HL-60/S4 (cell line): ENCODE data around the gene CSRP1.

Experiments
- in situ Hi-C: fragments of 300-500 bp; cut with MboI; formaldehyde crosslinking; loops from 2 replicates; pipeline ENCODE4 v1.14.3; 2022; ENCODE audit warnings: low sequenced_read_pairs

CSRP1 gene

DNA sequence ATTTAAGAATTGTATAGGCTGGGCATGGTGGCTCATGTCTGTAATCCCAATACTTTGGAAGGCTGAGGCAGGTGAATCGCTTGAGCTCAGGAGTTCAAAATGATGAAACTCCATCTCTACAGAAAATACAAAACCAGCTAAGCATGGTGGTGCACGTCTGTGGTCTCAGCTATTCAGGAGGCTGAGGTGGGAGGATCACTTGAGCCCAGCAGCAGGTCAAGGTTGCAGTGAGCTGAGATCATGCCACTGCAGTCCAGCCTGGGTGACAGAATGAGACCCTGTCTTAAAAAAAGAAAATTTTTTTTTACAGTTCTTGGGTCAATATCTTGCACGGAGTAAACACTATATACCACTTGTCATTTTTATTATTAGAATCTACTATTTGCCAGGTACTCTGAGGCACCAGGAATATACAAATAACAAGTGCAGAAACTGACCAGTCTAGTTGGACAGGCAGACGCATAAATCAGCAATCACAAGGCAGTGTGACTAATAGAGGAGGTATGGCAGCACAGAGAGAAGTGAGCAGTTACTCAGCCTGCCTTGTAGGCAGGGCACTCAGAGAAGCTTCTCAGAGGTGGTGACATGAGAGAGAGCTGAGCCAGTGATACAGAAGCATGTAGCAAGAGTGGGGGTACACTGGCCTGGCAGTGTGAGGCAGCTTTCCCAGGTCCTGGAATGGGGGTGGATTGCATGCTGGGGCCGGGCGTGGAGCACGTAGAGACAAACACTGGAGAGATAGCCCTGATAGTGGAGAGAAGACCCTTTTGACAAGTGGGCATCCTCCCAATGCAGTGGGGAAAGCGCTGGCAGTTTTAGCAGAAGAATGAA lies 45.9 kb downstream of the CSRP1 start:
- in situ Hi-C loops = no loop called here

DNA sequence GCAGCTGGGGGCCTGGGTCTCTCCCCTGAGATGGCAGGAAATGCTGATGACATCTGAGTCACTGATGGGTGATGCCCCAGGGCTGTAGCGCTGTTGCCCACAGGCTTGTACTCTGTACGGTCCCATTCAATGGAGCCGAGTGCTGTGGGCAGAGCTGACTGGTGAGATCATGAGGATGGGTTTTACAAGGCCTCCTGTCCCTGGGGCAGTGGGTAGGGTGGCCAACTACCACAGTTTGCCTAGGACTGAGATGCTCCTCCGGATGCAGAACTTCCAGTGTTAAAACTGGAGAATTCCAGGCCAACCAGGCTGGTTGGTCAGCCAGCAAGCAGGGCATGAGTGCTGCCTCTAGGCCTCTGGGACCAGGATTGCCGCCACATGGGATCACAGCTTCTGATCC lies 47.1 kb downstream of the CSRP1 start:
- in situ Hi-C loops = no loop called here

DNA sequence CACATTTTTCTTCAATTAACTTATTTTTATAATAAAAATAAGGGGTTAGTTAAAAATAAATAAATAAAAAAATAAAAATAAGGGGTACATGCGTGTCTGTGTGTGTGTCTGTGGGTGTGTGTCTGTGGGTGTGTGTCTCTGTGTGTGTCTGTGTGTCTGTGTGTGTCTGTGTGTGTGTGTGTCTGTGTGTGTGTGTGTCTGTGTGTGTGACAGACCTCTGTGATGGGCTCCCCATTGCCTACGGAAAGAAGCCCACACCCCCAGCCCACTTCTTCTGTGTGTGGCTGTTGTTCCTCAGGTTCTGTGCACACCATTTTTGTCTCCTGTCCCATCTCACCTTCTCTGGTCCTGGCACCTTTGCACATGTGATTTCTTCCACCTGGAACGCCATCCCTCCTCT lies 47.9 kb downstream of the CSRP1 start:
- in situ Hi-C loops = no loop called here

DNA sequence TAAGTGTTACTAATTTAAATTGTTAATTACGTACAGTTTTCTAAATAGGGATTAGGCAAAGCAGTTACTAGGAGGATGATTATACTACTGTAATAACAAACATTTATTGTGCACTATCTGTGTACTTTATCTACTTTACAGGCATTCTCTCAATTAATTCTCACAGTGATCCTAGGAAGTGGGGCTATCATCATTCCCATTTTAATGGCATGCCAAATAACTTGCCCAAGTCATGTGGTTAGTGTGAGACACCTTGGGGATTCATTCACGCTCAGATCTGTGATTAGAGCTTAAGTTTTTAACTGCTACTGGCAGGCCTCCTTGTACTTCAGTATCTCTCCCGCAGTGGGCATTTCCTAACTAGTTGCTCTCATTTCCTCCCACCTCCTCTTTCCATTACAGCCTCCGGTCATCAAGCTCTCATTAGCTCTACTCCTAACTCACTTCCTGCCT lies 49.4 kb downstream of the CSRP1 start:
- in situ Hi-C loops = no loop called here

DNA sequence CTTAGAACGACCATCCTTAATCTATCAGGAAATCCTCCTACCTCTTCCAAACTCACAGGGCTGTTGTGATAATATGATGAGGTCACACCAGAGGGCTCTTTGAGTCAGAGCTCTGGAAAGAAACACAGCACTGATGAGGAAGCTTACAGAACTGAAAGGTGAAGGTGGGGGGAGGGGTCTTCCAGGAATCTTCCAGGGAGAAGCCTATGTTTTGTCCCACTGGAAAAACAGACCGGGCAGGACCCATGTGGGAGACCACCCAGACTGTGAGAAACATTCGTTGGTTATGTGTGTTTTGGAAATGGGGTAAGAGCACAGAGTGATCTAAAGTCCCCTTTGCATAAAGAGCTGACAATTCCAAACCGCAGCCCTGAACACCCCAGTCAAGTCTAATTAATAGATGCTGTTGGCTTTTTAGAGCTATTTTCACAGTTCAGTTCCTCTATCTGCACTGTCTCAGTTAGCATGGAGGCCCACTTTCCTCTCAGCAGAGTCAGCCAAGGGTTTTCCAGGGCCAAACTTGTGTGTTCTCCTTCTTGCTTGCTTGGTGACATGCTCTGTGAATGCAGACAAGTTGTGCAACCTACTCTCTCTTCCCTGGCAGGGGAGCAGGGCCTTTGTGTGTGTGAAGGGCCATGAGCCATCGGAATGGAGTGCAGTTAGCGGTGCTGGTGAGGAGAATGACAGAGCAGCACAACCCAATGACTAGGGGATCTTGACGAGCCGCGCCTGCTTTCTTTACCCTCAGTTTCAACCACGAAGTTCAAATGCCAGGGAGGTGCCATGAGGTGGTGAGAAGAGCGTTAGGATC lies 50.2 kb downstream of the CSRP1 start:
- in situ Hi-C loops = no loop called here

DNA sequence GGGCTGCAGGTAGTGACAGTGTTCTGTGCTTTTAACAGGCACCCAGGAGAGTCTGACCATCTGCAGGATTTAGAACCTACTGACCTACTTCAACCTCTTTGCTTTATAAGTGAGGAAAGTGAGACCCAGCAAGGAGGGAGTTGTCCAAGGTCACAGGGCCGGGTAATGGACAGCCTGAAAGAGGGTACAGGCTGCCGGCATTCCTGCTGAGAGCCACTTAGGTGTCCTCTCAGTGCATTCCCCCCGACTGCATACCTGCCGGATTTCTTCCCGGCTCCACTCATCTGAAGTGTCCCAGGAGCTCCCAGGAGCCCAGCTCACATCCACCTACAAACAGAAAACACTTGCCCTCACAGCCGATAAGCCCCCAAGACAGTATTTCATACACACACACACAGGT lies 51.8 kb downstream of the CSRP1 start:
- in situ Hi-C loops = no loop called here

DNA sequence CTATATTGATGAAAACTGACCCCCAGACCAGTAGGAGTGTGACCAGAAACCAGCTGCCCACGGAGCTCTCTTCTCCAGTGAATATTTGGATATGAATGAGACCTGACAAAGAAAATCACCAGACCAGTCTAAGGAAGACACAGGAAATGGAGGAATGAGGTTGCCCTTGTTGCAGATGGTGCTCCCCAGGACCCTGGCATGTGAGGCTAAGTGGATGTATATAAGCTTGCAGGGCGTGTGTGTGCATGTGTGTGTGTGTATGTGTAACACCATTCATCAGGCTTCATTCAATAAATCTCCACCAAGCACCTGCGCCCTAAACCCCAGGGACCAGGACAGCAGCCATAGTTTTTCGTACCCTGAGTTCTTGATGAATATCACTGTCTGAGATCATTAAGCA lies 52.3 kb downstream of the CSRP1 start:
- in situ Hi-C loops = no loop called here

DNA sequence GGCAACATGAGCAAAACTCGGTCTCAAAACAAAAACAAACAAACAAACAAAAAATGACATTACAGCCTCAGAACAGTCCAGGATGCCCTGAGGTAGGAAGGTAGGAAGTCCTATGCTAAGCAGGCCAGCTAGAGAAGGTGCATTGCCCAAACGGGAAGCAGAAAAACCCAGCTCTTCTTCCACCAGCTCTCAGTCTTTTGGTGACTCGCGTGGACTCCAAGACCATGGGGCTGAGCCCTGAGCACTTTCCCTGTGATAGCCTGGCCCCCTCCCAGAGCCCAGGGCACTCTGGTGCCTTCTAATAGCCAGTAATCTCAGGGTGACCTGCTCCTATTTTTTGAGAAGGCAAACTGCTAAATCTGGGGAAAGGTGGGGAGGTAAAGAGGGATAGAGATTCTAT lies 54.1 kb downstream of the CSRP1 start:
- in situ Hi-C loops = no loop called here

DNA sequence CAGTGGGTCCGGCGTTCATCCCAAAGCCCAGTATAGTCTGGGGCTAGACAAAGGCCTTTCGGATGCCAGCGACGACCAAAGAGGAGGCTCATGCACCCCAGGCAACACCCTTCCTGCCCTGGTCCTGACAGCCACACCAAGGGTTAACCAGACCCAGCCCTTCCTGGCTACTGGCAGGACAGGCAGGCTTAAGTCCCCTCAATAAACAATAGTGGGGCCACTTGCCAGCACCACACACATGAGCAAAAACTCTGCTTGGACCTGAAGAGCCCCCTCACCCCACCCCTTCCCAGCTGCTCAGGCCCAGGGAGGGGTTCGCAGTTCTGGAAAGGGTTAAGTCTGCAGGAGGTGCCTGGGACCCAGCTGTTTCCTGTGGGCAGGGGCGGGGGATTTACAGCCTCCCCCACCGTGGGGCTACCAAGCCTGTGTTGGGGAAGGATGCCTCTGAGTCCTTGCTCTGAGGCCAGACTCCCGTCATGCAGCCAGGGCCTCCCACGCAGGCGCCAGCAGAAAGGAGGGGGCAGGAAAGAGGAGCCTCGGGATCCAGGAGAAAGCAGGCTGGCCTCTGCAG lies 56.1 kb downstream of the CSRP1 start:
- in situ Hi-C loops = no loop called here

DNA sequence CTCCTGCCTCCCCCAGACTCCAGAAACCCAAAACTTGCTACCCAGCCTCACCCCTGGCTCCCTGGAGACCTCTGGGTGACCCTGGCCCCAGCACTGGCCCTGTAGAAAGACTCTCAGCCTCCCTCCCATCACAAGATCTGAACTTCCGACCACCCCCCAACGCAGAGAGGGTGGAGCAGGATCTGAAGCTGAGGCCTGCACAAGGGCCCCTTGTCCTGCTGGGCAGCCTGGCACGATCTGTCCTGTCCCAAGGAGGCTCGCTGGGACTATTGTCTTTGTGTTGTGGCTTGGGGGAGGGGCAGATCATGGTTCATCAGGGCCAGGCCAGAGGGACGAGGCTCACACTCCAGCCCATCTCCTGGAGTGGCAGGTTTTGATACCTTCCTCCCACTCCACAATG lies 57.9 kb downstream of the CSRP1 start:
- in situ Hi-C loops = no loop called here

DNA sequence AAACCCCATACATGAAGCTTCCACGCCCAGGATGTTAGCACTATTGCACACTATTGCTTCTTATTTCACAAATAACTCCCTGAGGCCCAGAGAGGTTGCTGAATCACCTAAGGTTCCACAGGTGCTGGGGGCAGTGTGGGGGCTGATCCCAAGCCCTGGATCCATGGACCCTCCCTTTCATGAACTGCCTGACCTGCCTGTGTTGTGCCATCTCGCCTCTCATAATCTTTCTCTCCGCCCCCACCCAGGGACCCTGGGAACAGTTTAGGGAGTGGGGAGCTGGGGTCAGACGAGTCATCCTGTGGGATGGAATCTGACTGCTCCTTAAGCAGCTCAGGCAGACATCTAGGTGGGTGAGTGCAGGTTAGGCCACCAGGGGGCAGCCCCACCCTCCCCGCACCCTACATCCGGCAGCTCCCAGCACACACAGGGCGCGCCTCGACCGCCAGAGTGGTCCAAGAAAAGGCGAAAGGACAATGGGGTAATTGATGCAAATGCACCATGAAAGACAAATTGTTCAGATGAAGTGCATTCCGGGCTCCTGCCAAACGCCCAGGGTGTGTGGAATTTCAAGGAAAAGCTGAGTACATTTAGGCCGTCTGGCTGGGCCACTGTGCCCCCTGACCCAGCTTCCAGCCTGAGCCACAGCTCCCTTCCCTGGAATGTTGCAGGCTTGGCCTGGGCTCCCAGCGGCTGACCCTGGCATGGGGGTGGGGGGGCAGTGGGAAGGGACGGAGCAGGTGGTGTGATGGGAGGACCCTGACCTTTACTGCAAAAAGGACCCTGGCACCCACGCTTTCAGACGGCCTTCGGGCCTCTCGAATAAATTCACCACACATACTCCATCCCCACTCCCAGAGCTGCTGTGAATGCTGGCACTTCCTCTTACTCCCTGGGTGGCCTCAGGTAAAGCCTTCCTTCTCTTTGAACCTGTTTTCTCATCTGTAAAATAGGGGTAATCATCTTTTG lies 58.7 kb downstream of the CSRP1 start:
- in situ Hi-C loops = no loop called here

DNA sequence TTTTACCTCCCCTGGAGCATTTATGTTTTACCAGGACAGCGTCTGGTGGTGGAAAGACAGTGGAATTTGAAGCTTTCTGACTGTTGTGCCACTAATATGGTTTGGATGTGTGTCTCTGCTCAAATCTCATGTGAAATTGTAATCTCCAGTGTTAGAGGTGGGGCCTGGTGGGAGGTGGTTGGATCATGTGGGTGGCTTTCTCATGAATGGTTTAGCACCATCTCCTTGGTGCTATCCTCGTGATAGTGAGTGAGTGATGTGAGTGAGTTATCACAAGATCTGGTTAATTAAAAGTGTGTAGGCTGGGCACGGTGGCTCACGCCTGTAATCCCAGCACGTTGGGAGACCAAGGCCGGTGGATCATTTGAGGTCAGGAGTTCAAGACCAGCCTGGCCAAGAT lies 61.6 kb downstream of the CSRP1 start:
- in situ Hi-C loops = no loop called here

DNA sequence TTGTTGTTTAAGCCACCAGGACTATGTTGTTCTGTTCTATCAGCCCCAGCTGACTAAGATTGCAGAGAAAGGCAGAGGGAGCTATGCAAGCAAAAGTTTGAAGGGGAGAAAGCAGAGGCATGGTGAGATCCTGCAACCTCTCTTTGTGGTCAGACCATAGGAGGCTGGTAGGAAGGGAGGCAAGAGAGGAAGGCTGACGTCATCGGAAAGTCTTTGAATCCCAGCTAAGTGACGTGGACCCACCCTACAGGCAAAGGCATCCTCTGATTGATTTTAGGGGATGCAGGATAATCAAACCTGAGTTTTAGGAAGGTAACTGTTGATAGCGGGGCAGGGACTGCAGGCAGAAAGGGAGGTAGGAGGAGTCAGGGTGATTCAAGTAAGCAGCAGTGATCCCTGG lies 62.1 kb downstream of the CSRP1 start:
- in situ Hi-C loops = no loop called here

DNA sequence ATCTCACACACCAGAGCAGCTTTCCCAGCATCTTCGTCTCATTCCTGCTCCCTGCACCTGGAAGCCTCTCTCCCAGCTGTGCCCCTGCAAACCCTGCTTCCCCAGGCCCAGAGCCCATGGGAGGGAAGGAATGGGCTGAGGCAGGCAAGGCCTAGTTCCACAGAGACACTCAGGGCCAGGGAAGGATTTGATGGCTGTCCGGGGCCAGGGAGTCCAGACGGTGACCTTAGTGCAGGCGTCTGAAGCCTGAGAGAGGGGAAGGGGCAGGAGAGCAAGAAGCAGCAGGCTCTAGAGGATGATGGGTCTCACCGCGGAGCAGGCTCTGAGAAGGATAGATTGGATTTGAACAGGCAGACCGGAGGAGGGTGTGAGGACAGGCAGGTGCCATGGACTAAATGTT lies 63.2 kb downstream of the CSRP1 start:
- in situ Hi-C loops = no loop called here

DNA sequence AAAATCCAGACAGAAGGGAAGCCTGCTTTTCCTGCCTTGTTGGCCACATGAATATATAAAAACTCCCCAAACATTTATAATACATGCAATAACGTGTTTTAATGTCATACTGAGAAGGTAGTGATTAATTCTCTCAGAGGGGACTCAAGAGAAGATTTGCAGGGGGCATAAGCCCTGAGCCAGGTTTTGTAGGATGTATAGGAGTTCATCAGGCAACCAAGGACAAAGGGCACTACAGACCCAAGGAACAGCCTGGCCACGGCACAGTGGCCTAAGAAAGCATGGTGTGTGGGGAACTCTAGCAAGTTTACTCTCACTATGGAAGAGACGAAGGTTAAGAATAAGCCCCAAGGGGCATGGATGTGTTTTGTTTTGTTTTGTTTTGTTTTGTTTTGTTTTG lies 70.0 kb downstream of the CSRP1 start:
- in situ Hi-C loops = no loop called here

DNA sequence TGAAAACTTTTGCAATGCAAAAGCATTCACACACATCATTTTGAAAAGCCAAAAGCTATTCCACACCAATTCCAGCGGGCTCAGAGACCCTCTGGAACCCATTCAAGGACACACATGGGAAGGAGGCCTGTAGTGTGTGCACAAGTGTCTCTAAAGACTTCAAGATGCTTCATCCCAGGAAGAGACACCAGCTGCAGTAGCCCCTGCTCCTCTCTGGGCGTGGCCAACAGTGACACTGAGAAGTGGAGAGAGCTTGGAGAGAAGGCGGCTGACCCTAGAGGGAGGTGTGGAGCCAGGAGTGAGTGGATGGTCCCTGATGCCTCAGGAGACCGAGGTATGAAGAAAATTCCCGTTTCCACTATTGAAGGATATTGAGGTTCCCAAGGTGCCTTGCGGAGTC lies 70.5 kb downstream of the CSRP1 start:
- in situ Hi-C loops = no loop called here

DNA sequence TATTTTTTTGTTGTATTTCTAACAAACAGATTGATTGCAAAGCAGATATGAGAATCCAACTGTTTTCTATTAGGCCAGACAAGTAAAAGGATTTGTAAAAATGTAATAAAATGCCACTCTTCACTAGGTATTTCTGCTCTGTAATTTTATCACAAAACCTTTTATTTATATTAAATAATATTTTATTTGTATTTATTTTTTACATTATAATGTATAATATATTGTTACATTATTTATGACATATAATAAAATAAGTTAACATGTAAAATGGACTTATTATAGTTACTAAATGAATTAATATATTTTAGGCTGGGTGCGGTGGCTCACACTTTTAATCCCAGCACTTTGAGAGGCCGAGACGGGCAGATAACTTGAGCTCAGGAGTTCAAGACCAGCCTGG lies 72.7 kb downstream of the CSRP1 start:
- in situ Hi-C loops = no loop called here

DNA sequence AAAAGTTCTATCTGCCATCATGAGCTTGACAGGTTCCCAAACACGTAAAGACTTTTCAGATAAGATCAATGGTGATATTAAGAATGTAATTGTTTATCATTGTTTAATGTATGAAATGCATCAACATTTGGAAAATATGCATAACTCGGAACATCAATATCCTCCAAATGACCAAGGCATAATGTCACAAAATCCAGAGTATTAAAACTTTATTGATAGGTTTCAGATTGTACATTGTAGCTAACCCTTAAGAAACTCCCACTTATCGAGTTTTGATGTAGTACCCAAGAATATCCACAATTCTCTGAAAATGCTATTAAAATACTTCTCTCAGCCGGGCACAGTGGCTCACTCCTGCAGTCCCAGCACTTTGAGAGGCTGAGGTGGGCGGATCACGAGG lies 73.3 kb downstream of the CSRP1 start:
- in situ Hi-C loops = no loop called here
